GM12878 (cell line): Measurements from ENCODE around the gene AEBP2. TPM values are rescaled to one million over a fixed set of nuclear protein-coding genes. Genes with fewer than 3 reads are reported as not detected.

Source experiments
- ATAC-seq: fragments of 200-7000 bp; cut with Tn5 transposase; 3 replicates; pipeline ENCODE4 v1.9.1; 2020; ENCODE audit warnings: mild to moderate bottlenecking, moderate library complexity
- BruUV-seq: library from RNA; stranded (reverse); fragments of 400-500 nt; replicated peaks from 2 replicates; lab custom pipeline; 2021; lab: Mats Ljungman, UMichigan
- CTCF ChIA-PET: fragments of 300-600 bp; sonication (Branson Sonifier 250); formaldehyde crosslinking; extraction: SDS; loops from one replicate; lab custom pipeline; 2021; ENCODE audit warnings: inconsistent platforms; lab: Yijun Ruan, JAX
- POLR2A ChIA-PET: fragments of 350-600 bp; formaldehyde crosslinking; extraction: SDS; loops from one replicate; lab custom pipeline; 2021; ENCODE audit warnings: inconsistent platforms; lab: Charles Lee
- RAD21 ChIA-PET: fragments of 300-600 bp; sonication (Branson Sonifier 250); formaldehyde crosslinking; loops from one replicate; lab custom pipeline; 2023; ENCODE audit warnings: antibody characterized with exemption; ENCODE audit not compliant: unreplicated experiment; lab: Charles Lee
- SMC1A ChIA-PET: fragments of 300-600 bp; sonication (Branson Sonifier 250); formaldehyde crosslinking; loops from one replicate; lab custom pipeline; 2023; ENCODE audit not compliant: unreplicated experiment, uncharacterized antibody; lab: Charles Lee
- DNase-seq: peaks from one replicate; pipeline ENCODE4 v3.0.0-alpha.2; 2011; ENCODE audit warnings: low read depth, low spot score
- FAIRE-seq: peaks from 3 replicates; lab custom pipeline; 2011; peaks lifted over from hg19 to GRCh38; lab: Jason Lieb, UNC
- H2AFZ ChIP-seq: 2 replicates; pipeline ENCODE4 v1.6.0; 2011; ENCODE audit warnings: low read depth, low read length, control low read depth; ENCODE audit not compliant: control insufficient read depth
- H3K27ac ChIP-seq: 2 replicates; pipeline ENCODE4 v1.5.1; 2011; ENCODE audit warnings: control low read depth; ENCODE audit not compliant: control insufficient read depth, insufficient read depth
- H3K27me3 ChIP-seq, 2 experiments: replicated peaks in 1 of 2; 2 replicates each; pipeline versions ENCODE4 v1.6.0 to v1.6.1; 2011; ENCODE audit warnings: low read length in 1 of 2; ENCODE audit not compliant: control insufficient read depth in 2 of 2, insufficient read depth in 2 of 2
- H3K36me3 ChIP-seq, 2 experiments: 2 replicates each; pipeline ENCODE4 v1.5.1; 2011; ENCODE audit warnings: low read length in 1 of 2; ENCODE audit not compliant: control insufficient read depth in 2 of 2, insufficient read depth in 2 of 2
- H3K4me1 ChIP-seq: 2 replicates; pipeline ENCODE4 v1.6.1; 2011; ENCODE audit warnings: mild to moderate bottlenecking, low read length, moderate library complexity, mixed read lengths; ENCODE audit not compliant: control insufficient read depth, insufficient read depth
- H3K4me2 ChIP-seq: 2 replicates; pipeline ENCODE4 v1.6.0; 2011; ENCODE audit warnings: control low read depth; ENCODE audit not compliant: control insufficient read depth, insufficient read depth
- H3K4me3 ChIP-seq: fragments of 200-600 bp; sonication (generic); 2 replicates; pipeline ENCODE4 v1.5.1; 2016
- H3K79me2 ChIP-seq: 2 replicates; pipeline ENCODE4 v1.6.0; 2011; ENCODE audit warnings: low read length; ENCODE audit not compliant: control insufficient read depth, insufficient read depth
- H3K9ac ChIP-seq: 2 replicates; pipeline ENCODE4 v1.8.0; 2011; ENCODE audit warnings: low read length, control low read depth, mixed read lengths; ENCODE audit not compliant: control insufficient read depth, insufficient read depth
- H3K9me3 ChIP-seq: replicated peaks from 3 replicates; pipeline ENCODE4 v1.5.1; 2011; ENCODE audit warnings: mild to moderate bottlenecking, low read length; ENCODE audit not compliant: control insufficient read depth, insufficient read depth
- H4K20me1 ChIP-seq: 2 replicates; pipeline ENCODE4 v1.6.0; 2011; ENCODE audit not compliant: control insufficient read depth, insufficient read depth
- CHD1 ChIP-seq: IDR thresholded peaks from 2 replicates; pipeline ENCODE4 v1.6.1; 2012; ENCODE audit warnings: low read depth, low read length, improper control_type of control experiment
- ELK1 ChIP-seq: IDR thresholded peaks from 2 replicates; pipeline ENCODE4 v1.6.1; 2012; ENCODE audit warnings: low read depth, low read length, improper control_type of control experiment
- ETV6 ChIP-seq, 2 experiments: fragments of 450-650 bp in 1 of 2; IDR thresholded peaks in 1 of 2; conservative IDR thresholded peaks in 1 of 2; 2 replicates each; pipeline ENCODE4 v1.6.1; 2014; ENCODE audit warnings: antibody characterized with exemption in 1 of 2, borderline replicate concordance in 1 of 2, low read depth in 1 of 2, mild to moderate bottlenecking in 1 of 2, moderate library complexity in 1 of 2
- IKZF2 ChIP-seq, 2 experiments: fragments of 450-650 bp; IDR thresholded peaks; 2 replicates each; pipeline ENCODE4 v1.6.1; 2017; ENCODE audit warnings: mild to moderate bottlenecking in 2 of 2, moderate library complexity in 2 of 2
- JUNB ChIP-seq: IDR thresholded peaks from 2 replicates; pipeline ENCODE4 v1.6.1; 2016; ENCODE audit warnings: antibody characterized with exemption, mild to moderate bottlenecking
- JUND ChIP-seq: IDR thresholded peaks from 2 replicates; pipeline ENCODE4 v1.6.1; 2012; ENCODE audit warnings: low read depth, mild to moderate bottlenecking, low read length, improper control_type of control experiment, moderate library complexity
- KDM1A ChIP-seq: fragments of 200-600 bp; sonication (generic); IDR thresholded peaks from 2 replicates; pipeline ENCODE4 v1.6.1; 2016; ENCODE audit warnings: borderline replicate concordance
- NFYB ChIP-seq: IDR thresholded peaks from 2 replicates; pipeline ENCODE4 v1.6.1; 2011; ENCODE audit warnings: low read depth, mild to moderate bottlenecking, low read length, improper control_type of control experiment, moderate library complexity; ENCODE audit not compliant: insufficient read depth
- PAX5 ChIP-seq: IDR thresholded peaks from 2 replicates; pipeline ENCODE4 v1.6.1; 2011; ENCODE audit warnings: low read depth, low read length, borderline replicate concordance
- RFX5 ChIP-seq: IDR thresholded peaks from 2 replicates; pipeline ENCODE4 v1.6.1; 2011; ENCODE audit warnings: low read depth, low read length, improper control_type of control experiment
- SIN3A ChIP-seq: IDR thresholded peaks from 2 replicates; pipeline ENCODE4 v1.6.1; 2012; ENCODE audit warnings: low read depth, low read length, improper control_type of control experiment
- STAT1 ChIP-seq: fragments of 450-650 bp; conservative IDR thresholded peaks from 2 replicates; pipeline ENCODE4 v1.6.1; 2014; ENCODE audit warnings: antibody characterized with exemption, mild to moderate bottlenecking
- STAT3 ChIP-seq: IDR thresholded peaks from 2 replicates; pipeline ENCODE4 v1.6.1; 2011; ENCODE audit warnings: low read depth, low read length, improper control_type of control experiment
- TAF1 ChIP-seq: IDR thresholded peaks from 2 replicates; pipeline ENCODE4 v1.6.1; 2011; ENCODE audit warnings: mild to moderate bottlenecking, low read depth, low read length, borderline replicate concordance
- TCF3 ChIP-seq: IDR thresholded peaks from 2 replicates; pipeline ENCODE4 v1.6.1; 2012; ENCODE audit warnings: low read depth, mild to moderate bottlenecking, low read length, borderline replicate concordance; ENCODE audit not compliant: insufficient read depth
- ZBED1 ChIP-seq: IDR thresholded peaks from 2 replicates; pipeline ENCODE4 v1.6.1; 2016; ENCODE audit warnings: borderline replicate concordance
- WGBS: methylation state at CpG from one replicate; pipeline ENCODE4 v1.1.6; 2016; ENCODE audit warnings: low lambda C conversion rate; ENCODE audit not compliant: insufficient replicate concordance, insufficient coverage; ENCODE audit errors: missing lambda C conversion rate; 5-methylcytosine and 5-hydroxymethylcytosine counted together
- in situ Hi-C: fragments of 300-500 bp; cut with MboI; formaldehyde crosslinking; loops from 9 replicates; pipeline ENCODE4 v1.14.3; 2018; ENCODE audit warnings: mixed read lengths
- intact Hi-C: fragments of 100-400 bp; cut with micrococcal nuclease; formaldehyde crosslinking; loops from one replicate; pipeline ENCODE4 v1.14.2; 2022; ENCODE audit not compliant: unreplicated experiment
- polyA plus RNA-seq, 11 experiments: library from polyadenylated mRNA; depleted of rRNA in 4 of 11; unstranded in 6 of 11; stranded (reverse) in 5 of 11; fragments of >200 nt; fragmentation: Nextera tagmentation in 4 of 11; fragmentation: Illumina TruSeq in 1 of 11; extraction: Ambion mirVana in 4 of 11; extraction: Trizol in 1 of 11; gene quantifications; 1 replicate in 1 of 11; 2 replicates in 10 of 11; pipeline versions ENCODE4 v1.2.1 to v1.2.3, GENCODE V29; 2011 to 2016; ENCODE audit warnings: inconsistent platforms in 2 of 11, missing spikeins in 2 of 11, low read depth in 1 of 11
- total RNA-seq, 4 experiments: library from RNA; depleted of rRNA in 3 of 4; stranded (reverse); fragments of >200 nt in 3 of 4; fragmentation: Illumina TruSeq in 1 of 4; extraction: Trizol in 1 of 4; gene quantifications; 2 replicates each; pipeline versions ENCODE4 v1.2.1 to v1.2.3, GENCODE V29; 2013 to 2021
- TF ChIP-seq, protein P1 (sequence below): fragments of 450-650 bp; formaldehyde crosslinking; IDR thresholded peaks from 2 replicates; pipeline ENCODE4 v1.4.0; 2022; ENCODE audit warnings: mild to moderate bottlenecking, moderate library complexity

Gene AEBP2
- total and polyA plus RNA-seq, 10 of the 15 experiments (the other 5 are each of a cell fraction or from before 2014, with no cell fraction given) = 17.6 to 126 (median 44.8) TPM

- 95% methylated on average over 2 of the region's 2 CpGs for WGBS
- Histone ChIP-seq H3K4me3 (no peak overlapping the region), H3K27ac (no peak overlapping the region), H3K9me3 (no peaks in the 10 kb centered on the region), H4K20me1 (no peaks in the 10 kb centered on the region), H3K36me3 (no peaks in the 10 kb centered on the region), H3K4me2 (no peak overlapping the region)
- FAIRE-seq (no peak), ATAC-seq (no peak)
- SMC1A ChIA-PET = no interaction called here
- TF ChIP-seq IKZF2 (IDR thresholded peaks at IDR 0.05) (no peak), TAF1 (no peak), ELK1 (no peak), STAT1 (no peak), KDM1A (no peak), SIN3A (no peak), STAT3 (no peak), TCF3 (no peak), JUND (no peak), JUNB (no peak), PAX5 (no peak), NFYB (no peak), ETV6 (conservative IDR thresholded peaks at IDR 0.05 in 1 of 2, IDR thresholded peaks at IDR 0.05 in 1 of 2; ENCODE audit: borderline replicate concordance in 1 of 2, low read depth in 1 of 2) (no peak), ZBED1 (no peak), CHD1 (no peak), RFX5 (no peak)
- TF ChIP-seq, protein P1, sequence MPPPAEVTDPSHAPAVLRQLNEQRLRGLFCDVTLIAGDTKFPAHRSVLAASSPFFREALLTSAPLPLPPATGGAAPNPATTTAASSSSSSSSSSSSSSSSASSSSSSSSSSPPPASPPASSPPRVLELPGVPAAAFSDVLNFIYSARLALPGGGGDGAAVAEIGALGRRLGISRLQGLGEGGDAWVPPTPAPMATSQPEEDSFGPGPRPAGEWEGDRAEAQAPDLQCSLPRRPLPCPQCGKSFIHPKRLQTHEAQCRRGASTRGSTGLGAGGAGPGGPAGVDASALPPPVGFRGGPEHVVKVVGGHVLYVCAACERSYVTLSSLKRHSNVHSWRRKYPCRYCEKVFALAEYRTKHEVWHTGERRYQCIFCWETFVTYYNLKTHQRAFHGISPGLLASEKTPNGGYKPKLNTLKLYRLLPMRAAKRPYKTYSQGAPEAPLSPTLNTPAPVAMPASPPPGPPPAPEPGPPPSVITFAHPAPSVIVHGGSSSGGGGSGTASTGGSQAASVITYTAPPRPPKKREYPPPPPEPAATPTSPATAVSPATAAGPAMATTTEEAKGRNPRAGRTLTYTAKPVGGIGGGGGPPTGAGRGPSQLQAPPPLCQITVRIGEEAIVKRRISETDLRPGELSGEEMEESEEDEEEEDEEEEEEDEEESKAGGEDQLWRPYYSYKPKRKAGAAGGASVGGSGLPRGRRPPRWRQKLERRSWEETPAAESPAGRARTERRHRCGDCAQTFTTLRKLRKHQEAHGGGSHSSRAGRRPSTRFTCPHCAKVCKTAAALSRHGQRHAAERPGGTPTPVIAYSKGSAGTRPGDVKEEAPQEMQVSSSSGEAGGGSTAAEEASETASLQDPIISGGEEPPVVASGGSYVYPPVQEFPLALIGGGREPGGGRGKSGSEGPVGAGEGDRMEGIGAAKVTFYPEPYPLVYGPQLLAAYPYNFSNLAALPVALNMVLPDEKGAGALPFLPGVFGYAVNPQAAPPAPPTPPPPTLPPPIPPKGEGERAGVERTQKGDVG (CRISPR knock-in tag) = no peak
- TF ChIP-seq, all 136 proteins: peak for 0
- Histone ChIP-seq H3K27me3 (no peaks in the 10 kb centered on the region), H3K4me1 (peaks cover 5% of the 10 kb centered on the region), H3K79me2 (no peaks in the 10 kb centered on the region), H2AFZ (no peak overlapping the region), H3K9ac (no peak overlapping the region)
- DNase-seq = no peak
- POLR2A ChIA-PET = no interaction called here
- RAD21 ChIA-PET = no interaction called here
- in situ Hi-C loops = no loop called here
- intact Hi-C loops = no loop called here
- CTCF ChIA-PET = no interaction called here
- no TSS peak for BruUV-seq
Observed at GRCh38 chr12:19553175-19553574, 113.9 kb downstream of the AEBP2 start.
